HG02759 (cell line): ENCODE results near the gene SCN1B.

ENCODE experiments used
- ATAC-seq: cut with Tn5 transposase; IDR thresholded peaks from one replicate; pipeline ENCODE4 v1.9.1; 2021; ENCODE audit warnings: mild to moderate bottlenecking, moderate library complexity; ENCODE audit not compliant: unreplicated experiment

The SCN1B gene

DNA sequence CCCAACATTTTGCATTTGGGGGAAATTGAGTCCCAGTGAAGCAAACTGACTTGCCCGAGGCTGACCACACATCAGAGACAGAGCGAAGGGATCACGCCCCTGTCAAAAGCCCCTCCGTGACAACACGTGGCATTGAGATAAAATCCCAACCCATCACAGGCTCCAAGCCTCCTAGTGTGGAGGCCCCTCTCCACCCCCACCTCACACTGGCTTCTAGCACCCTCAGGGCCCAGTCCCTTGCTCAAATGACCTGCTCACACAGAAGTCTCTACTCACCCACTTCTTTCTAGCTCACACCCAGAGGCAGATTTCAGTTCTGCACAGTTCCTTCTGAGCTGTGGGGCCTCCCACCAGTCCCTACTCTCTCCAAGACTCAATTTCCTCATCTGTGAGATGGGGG, 21.5 kb downstream of the SCN1B start:
- ATAC-seq = no peak

- ATAC-seq = no peak
These were observed 22.4 kb downstream of the SCN1B start for GRCh38 chr19:35052599-35053190.

GRCh38 chr19:35053667-35054293, 23.5 kb downstream of the SCN1B start:
- ATAC-seq = no peak

DNA sequence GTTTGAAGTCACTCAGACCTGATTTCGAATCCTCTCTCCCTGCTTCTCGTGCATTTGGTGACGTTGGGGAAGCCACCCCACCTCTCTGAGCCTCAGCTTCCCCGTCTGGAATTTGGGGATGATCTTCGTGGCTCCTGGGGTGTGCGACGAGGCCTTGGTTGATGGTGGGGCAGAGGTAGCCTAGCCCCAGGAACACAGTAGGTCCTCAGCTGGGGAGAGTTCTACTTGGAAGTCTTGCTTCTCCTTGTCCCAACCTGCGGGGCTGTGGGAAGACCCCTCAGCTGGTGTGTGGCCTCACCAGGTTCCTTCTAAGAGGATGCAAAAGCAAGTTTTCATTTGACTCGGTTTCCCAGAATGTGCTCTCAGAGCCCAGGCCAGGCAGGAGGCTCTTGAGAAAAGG, 24.4 kb downstream of the SCN1B start:
- ATAC-seq = no peak

DNA sequence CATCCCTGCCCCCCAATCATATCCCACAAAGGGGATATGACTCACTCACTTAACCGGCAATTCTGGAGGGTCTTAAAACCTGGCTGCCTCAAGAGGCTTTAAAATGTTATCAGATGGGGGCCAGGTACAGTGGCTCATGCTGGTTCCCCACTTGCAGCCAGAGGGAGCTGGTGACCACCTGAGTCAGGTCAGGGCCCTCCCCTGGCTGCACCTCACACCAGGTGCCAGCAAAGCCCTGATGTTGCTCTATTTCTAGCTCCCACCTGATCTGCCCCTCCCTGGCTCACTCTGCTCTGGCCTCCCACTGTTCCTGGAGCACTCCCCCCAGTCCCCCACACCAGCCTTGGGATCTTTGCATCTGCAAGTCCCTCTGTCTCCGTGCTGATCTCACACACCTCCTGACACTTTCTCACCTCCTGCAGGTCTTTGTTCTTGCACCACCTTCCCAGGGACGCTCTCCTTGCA, 25.5 kb downstream of the SCN1B start:
- ATAC-seq = no peak

- ATAC-seq = no peak
These were observed 26.3 kb downstream of the SCN1B start for GRCh38 chr19:35056513-35057063.

GRCh38 chr19:35058370-35058769, 28.1 kb downstream of the SCN1B start:
- no peak for ATAC-seq

- no peak for ATAC-seq
These were observed 28.9 kb downstream of the SCN1B start for GRCh38 chr19:35059006-35059798.

- ATAC-seq = no peak
These were observed 29.5 kb downstream of the SCN1B start for GRCh38 chr19:35059799-35060091.

- ATAC-seq = no peak
These were observed 30.0 kb downstream of the SCN1B start for GRCh38 chr19:35060160-35060855.

DNA sequence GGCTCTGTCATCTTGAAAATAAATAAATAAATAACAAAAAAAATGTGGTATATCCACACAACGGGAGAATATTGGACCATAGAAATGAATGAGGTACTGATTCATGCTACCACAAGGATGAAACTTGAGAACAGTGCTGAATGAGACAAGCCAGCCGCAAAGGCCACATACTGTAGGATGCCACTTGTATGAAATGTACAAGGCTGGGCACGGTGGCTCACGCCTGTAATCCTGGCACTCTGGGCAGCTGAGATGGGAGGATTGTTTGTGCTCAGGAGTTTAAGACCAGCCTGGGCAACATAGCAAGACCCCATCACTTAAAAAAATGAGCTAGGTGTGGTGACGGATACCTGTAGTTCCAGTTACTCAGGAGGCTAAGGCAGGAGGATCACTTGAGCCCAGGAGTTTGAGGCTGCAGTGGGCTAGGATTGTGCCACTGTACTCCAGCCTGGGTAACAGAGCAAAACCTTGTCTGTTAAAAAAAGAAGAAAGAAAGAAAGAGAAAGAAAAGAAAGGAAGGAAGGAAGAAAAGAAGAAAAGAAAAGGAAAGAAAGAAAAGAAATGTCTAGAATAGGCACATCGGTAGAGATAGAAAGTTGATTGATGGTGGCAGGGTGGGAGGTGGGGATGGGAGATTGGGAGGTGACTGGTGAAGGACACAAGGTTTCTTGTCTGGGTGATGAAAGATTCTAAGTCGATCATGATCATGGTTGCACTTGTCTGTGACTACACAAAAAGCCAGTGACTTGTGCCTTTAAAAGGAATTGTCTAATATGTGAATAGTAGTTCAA, 31.5 kb downstream of the SCN1B start:
- ATAC-seq = no peak

GRCh38 chr19:35062942-35063341, 32.7 kb downstream of the SCN1B start:
- ATAC-seq = no peak

DNA sequence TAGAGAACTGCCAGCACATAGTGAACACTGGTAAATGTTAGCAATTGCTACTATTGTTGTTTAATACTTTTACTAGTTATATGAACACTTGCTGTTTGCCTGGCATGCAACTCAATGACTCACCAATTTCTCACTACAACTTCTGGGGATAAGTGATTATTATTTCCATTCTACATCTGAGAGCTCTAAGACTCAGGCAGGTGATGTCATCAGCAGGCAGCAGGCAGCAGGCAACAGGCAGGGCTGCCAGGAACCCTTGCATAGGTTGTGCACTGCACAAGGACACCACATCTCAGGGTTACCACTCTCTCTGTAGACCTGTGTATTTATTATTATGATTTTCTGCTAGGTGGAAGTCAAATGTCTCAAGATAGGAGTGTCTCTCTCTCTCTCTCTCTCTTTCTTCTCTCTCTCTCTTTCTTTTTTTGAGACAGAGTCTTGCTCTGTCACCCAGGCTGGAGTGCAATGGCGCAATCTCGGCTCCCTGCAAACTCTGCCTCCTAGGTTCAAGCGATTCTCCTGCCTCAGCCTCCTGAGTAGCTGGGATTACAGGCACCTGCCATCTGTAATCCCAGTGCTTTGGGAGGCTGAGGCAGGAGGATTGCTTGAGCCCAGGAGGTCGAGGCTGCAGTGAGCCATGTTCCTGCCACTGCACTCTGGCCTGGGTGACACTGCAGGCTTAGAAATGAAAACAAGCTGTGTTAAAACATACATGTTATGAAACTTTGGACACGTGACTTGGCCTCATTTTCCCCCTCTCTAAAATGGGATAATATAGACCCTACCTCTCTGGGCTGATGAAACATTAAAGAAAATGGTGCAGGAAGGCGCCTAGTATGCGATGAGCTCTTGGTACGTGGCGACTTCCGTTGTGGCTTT, 33.9 kb downstream of the SCN1B start:
- no peak for ATAC-seq

- no peak for ATAC-seq
These were observed 35.3 kb downstream of the SCN1B start for GRCh38 chr19:35065574-35065973.

DNA sequence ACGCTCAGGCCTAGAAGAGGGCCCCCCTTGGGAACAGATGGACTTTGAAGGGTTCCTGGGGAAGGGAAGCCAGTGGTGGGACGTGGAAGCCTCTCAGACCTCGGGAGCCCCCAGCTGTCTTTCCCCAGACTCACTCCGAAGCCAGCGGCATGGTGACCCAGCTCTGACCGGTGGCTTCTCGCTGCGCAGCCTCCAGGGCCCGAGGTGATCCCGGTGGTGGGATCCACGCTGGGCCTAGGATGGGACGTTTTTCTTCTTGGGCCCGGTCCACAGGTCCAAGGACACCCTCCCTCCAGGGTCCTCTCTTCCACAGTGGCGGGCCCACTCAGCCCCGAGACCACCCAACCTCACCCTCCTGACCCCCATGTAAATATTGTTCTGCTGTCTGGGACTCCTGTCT, 35.9 kb downstream of the SCN1B start:
- no peak for ATAC-seq

GRCh38 chr19:35066691-35067563, 36.7 kb downstream of the SCN1B start:
- ATAC-seq = peak; percentile 80

DNA sequence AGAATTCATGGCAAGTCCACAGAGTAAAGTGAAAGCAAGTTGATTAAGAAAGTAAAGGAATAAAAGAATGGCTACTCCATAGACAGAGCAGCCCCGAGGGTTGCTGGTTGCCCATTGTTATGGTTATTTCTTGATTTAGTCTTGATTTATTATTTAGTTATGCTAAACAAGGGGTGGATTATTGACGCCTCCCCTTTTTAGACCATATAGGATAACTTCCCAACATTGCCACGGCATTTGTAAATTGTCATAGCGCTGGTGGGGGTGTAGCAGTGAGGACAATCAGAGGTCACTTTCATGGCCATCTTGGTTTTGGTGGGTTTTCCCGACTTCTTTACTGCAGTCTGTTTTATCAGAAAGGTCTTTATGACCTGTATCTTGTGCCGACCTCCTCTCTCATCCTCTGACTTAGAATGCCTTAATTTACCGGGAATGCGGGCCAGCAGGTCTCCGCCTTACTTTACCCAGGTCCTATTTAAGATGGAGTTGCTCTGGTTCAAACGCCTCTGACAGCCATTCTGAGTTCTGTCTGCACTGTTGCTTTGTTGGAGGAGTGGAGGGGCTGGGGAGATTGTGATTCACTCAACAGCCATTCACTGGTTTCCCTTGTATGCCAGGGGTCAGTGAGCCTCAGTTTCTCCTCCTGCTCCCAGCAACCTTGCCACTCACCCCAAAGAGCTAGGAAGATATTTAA, 38.8 kb downstream of the SCN1B start:
- ATAC-seq = no peak

- no peak for ATAC-seq
These were observed 39.4 kb downstream of the SCN1B start for GRCh38 chr19:35069696-35070095.
